PC-9 (cell line): ENCODE results near the gene CHM.

ENCODE experiments used
- CTCF ChIP-seq: fragments of 200-600 bp; sonication (generic); conservative IDR thresholded peaks from 2 replicates; pipeline ENCODE4 v1.6.1; 2017; ENCODE audit warnings: mixed run types, antibody characterized with exemption, mild to moderate bottlenecking, moderate library complexity
- EZH2 ChIP-seq: fragments of 200-600 bp; sonication (generic); IDR thresholded peaks from 2 replicates; pipeline ENCODE4 v1.8.0; 2017; ENCODE audit warnings: antibody characterized with exemption, low read depth

GRCh38 chrX:85906399-85906798, 141.0 kb downstream of the CHM start:
- TF ChIP-seq CTCF (no peak), EZH2 (no peak)
